DMS53 (cell line): Measurements from ENCODE around the gene LMO4.

Experiments
- DNase-seq: peaks from one replicate; lab custom pipeline; 2025; lab: John Stamatoyannopoulos, UW

LMO4 gene

DNA sequence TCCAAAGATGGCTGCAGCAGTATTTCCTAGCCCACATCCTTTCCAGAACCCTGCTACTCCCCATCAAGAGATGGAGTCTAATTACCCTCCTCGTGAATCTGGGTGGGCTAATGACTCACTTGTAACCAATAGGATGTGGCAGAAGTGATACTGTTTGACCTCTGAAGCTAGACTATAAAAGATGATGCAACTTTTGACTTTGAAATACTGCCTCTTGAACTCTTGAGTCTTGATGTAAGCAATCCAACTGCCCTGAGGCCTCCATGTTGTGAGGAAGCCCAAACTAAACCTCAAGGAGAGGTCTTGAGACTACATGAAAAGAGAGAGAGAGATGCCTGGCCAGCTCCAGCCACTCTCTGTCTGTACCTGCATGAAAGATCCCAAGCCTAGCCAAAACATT is 29.5 kb downstream of the LMO4 start:
- no peak for DNase-seq

GRCh38 chr1:87359586-87359985 is 30.9 kb downstream of the LMO4 start:
- DNase-seq = no peak

DNA sequence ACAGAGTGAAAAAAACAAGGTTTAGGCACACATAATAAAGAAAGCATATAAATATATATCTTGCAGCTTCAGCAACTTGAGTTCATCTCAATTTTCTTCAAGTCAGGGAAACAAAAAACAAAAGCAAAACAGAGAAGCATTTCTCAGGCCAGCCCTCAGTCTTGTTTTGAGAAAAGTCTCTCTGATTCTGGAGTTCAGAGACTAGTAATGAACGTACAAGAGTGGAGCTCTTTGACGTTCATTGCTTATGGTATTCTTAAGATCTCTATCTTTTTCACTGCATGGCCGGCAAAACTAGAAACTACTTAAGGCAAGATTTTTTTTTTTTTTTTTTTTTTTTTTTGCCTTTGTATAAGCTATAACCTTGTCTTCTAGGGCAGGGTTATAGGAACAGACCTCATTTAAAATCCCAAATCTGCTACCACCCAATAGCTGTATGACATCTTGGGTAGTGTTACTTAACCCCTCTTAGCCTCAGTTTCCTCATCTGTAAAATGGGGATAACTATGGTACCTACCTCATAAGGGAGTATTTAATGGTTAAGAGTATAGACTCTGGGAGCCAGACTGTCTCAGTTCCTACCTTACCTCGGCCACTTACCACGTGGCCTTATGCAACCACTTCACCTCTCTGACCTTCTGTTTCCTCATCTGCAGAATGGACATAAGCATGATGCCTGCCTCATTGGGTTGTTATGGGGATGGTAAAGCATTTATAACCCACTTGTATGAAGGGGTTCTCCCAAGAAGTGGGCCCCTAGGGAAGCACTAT is 33.6 kb downstream of the LMO4 start:
- no peak for DNase-seq

DNA sequence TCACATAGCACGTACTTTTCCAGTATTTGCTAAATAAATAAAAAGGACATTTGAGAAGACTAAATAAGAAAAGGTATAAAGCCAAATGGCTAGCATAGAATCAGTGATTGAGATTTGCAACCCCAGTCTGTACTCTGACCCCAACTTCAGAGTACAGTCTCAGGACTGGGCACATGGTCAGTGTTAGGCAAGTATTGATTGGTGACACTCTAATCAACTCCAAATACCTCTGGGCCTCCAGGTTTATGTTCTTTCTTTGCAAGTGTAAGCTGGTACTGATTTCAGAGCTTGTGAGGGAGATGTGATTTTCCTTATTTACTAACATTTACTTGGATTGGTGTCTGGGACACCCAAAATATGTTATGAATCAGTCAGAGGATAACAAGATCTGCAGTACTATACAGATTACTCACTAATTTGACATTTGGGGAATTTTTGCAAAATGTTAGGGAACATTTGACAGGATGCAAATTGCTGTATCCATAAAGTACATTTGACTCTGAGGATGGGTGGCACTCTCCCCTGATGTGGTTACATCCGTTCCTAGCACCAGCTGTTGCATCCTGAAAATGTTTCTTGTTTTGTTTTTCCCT is 34.2 kb downstream of the LMO4 start:
- no peak for DNase-seq

DNA sequence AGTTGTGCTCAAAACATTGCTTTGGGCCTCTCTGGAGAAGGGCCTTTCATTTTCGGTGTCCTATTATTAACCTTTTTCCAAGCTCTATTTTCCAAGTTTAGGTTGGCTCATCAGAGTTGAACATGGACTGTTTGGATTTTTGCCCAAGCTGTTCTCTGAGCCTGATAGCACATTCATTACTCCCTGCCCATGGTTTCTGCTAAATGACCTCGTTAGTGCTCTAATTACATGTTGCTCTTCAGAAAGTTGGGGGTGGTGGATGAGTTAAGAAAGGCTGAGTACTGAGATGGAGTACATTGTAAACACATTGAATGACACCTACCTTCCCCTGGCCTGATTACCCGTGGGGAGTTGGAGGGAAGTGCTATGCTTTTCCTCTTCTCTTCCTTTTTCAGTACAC is 38.9 kb downstream of the LMO4 start:
- DNase-seq = no peak

DNA sequence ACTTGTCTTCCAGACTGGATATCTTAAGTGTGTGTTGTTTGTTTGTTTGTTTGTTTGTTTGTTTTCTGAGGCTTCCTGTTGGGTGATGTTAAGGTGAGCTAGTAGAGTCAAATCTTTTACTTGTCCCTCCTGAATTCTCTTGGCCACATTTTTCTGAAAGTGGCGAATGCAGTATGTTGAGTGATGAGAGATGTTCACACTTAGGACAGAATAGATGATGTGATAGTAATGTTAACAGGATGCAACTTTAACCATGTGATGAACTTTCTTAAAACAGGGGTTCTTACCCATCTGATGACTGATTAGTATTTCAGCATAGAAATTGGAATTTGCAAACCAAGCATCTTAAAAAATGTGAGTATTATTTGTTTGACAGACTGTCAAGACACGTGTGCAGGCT is 40.2 kb downstream of the LMO4 start:
- DNase-seq = no peak

GRCh38 chr1:87369736-87370478 is 41.2 kb downstream of the LMO4 start:
- DNase-seq = no peak

GRCh38 chr1:87370544-87370943 is 41.9 kb downstream of the LMO4 start:
- DNase-seq = peak; percentile 34

GRCh38 chr1:87379306-87379705 is 50.6 kb downstream of the LMO4 start:
- no peak for DNase-seq

DNA sequence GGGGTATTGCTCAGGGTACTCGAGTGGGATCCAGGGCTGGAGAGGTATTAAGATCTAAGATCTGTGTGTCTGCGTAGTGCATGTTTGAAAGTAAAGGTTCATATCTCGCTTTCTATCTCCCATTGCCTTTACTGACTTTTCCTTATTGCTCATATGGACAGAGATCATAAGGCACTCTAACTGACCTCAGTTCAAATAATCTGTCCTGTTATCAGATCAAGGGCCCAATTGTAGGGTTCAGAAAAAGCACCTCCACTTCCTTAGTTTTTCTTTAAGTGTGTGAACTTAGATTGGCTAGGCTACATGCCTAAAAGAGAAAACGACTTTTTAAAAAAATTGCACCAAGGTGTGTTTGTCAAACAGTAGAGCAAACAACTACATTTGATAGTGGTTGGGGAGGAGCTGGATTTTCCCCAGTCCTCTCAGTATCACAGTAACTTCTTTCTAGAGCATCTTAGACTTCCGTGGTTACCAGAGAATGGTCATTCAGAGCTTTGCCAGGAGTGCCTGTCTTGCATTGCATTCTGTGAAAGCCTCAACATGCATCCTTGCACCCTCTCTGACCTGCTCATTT is 57.6 kb downstream of the LMO4 start:
- DNase-seq = no peak

GRCh38 chr1:87388411-87388810 is 59.7 kb downstream of the LMO4 start:
- no peak for DNase-seq

GRCh38 chr1:87389011-87389410 is 60.3 kb downstream of the LMO4 start:
- no peak for DNase-seq

DNA sequence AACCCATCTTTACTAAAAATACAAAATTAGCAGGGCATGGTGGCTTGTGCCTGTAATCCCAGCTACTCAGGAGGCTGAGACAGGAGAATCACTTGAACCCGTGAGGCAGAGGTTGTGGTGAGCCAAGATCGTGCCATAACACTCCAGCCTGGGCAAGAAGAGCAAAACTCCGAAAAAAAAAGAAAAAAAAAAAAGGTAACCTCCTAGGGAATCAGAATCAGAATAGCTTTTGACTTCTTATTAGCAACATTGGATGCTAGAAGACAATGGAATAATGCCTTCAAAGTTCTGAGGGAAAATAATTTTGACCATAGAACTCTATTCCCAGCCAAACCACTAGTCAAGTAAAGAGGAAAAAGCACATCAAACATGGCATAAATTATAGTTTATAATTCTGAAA is 60.9 kb downstream of the LMO4 start:
- DNase-seq = no peak

DNA sequence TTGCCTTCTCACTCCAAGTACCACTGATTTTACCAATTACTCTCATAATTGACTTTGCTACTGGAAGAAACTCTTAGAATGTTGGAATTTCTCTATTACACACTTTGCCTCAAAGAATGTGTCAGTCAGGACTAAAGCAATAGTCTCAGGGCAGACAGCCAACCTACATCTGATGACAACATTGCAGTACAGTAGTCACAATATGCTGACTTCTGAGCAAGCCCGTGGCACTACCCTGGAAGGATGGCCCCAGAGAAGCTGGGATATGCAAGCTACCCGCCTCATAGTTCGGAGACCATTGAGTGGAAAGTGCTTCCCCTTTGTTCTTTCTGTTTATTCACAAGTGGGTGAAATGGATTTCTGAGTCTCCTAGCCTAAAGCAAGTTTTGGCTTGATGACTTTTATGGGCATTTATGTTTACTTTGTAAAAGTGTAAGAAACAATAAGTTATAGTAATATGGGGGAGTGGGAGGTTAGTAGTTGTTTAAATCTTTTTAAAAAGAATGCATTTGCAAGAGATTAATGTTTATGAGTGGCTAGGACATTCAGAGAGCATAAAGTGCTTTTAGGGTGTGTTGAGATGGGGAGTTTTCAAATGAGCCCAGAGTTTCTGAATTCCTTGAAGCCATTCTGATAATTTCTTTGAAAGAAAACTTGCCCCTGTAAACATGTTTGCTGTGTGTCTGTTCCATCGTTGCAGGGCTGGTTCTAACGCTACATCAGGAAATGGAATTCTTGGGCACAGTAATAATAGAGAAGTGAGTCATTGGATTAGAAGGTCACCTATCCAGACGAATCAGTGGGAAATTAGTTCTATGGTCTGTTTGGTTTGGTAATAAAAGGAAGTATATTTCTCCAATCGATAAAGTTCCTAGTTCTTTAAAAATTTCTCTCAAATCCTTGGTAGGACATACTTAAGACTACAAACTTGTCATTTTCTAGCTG is 63.8 kb downstream of the LMO4 start:
- DNase-seq = peak; percentile 15

DNA sequence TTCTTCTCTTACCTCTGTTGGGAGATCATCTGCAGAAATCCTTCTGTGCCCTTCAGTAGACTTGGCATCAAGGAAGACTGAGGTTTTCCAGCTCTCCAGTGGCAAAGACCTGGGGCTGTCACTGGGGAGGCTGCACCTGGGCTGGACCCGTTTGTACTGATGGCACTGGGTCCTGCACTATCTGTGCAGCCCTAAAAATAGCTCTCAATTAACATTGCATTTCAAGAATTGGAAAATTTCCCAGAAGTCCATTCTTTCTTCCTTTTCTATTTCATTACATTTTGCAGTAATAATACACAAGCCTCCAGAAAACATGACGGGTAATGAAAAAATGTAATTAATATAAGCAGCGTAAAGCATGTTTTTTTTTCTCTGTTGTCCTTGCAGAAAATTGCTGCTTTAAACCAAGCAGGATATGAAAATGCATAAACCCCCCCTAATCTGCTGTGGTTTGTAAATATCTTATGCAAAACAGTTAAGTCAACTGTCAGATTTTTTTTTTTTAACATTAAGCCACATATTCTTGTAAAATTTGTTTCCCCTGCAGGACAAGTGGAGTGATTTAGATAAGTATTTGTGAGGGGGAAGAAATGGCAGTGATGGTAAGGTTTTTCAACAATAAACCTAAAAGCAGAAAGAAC is 64.9 kb downstream of the LMO4 start:
- DNase-seq = no peak

GRCh38 chr1:87394513-87394912 is 65.8 kb downstream of the LMO4 start:
- no peak for DNase-seq

GRCh38 chr1:87394982-87395381 is 66.3 kb downstream of the LMO4 start:
- DNase-seq = no peak
